Kidney epithelial cell (primary cell): ENCODE data around the gene SFN. TPM values are rescaled to one million over a fixed set of nuclear protein-coding genes. Genes with fewer than 3 reads are reported as not detected.
A peak's percentile ranks its signal among the peaks of the same experiment; 100 is the strongest.

ENCODE experiments used
- DNase-seq: peaks from one replicate; pipeline ENCODE4 v3.0.0-alpha.2; 2010; ENCODE audit warnings: low read depth
- H3K27me3 ChIP-seq: 2 replicates; pipeline ENCODE4 v1.6.0; 2011; ENCODE audit warnings: low read length; ENCODE audit not compliant: control insufficient read depth, insufficient read depth
- H3K36me3 ChIP-seq: 2 replicates; pipeline ENCODE4 v1.5.1; 2011; ENCODE audit warnings: low read length; ENCODE audit not compliant: control insufficient read depth, insufficient read depth
- H3K4me3 ChIP-seq: 2 replicates; pipeline ENCODE4 v1.5.1; 2011; ENCODE audit warnings: low read depth, mild to moderate bottlenecking, control low read depth, low read length
- CTCF ChIP-seq: IDR thresholded peaks from 2 replicates; pipeline ENCODE4 v1.5.1; 2011; ENCODE audit warnings: mild to moderate bottlenecking, moderate library complexity, low read length, control low read depth, inconsistent platforms; ENCODE audit not compliant: insufficient read depth, poor library complexity, severe bottlenecking
- total RNA-seq: library from RNA; depleted of rRNA; stranded (reverse); fragments of >200 nt; gene quantifications from 2 replicates; pipeline ENCODE4 v1.2.3, GENCODE V29; 2015

Gene SFN
- total RNA-seq, 1 donor from 2014 or later, result 89.0 TPM

- DNase-seq, result no peak
- no peaks in the 10 kb centered on the region for H3K27me3 ChIP-seq
- H3K4me3 ChIP-seq, result no peak overlapping the region
- no peaks in the 10 kb centered on the region for H3K36me3 ChIP-seq
- no peak for TF ChIP-seq CTCF
Observed at GRCh38 chr1:26858160-26858559, 4.8 kb upstream of the SFN start.

- no peaks in the 10 kb centered on the region for H3K36me3 ChIP-seq
- TF ChIP-seq CTCF, result no peak
- H3K4me3 ChIP-seq, result no peak overlapping the region
- DNase-seq, result no peak
- no peaks in the 10 kb centered on the region for H3K27me3 ChIP-seq
Observed at GRCh38 chr1:26858891-26859640, 3.9 kb upstream of the SFN start.

- Histone ChIP-seq H3K36me3 (no peaks in the 10 kb centered on the region), H3K4me3 (no peak overlapping the region), H3K27me3 (no peaks in the 10 kb centered on the region)
- no peak for DNase-seq
- TF ChIP-seq CTCF, result no peak
Observed at GRCh38 chr1:26861286-26861701, 1.7 kb upstream of the SFN start.

GRCh38 chr1:26861889-26862378, 1.0 kb upstream of the SFN start:
- no peak for TF ChIP-seq CTCF
- DNase-seq, result no peak
- no peaks in the 10 kb centered on the region for H3K27me3 ChIP-seq
- H3K4me3 ChIP-seq, result no peak overlapping the region
- H3K36me3 ChIP-seq, result no peaks in the 10 kb centered on the region

- DNase-seq, result no peak
- Histone ChIP-seq H3K36me3 (no peaks in the 10 kb centered on the region), H3K27me3 (no peaks in the 10 kb centered on the region), H3K4me3 (peak overlapping the region; percentile 77)
- no peak for TF ChIP-seq CTCF
Observed at GRCh38 chr1:26863685-26864077, 732 bp downstream of the SFN start.
